ENCODE measurements around the gene SOX5.

SOX5 gene

GRCh38 chr12:23687947-23688346 lies 261.5 kb downstream of the SOX5 start:
- TF ChIP-seq ZNF274 (IDR thresholded peaks at IDR 0.05; ENCODE audit: low read depth, low read length): no peak
- no peak overlapping the region for H3K4me3 ChIP-seq (ENCODE audit: low read length)

GRCh38 chr12:23686095-23686494 lies 263.4 kb downstream of the SOX5 start:
- H3K4me3 ChIP-seq (ENCODE audit: low read length): no peak overlapping the region
- no peak for TF ChIP-seq ZNF274 (IDR thresholded peaks at IDR 0.05; ENCODE audit: low read depth, low read length)

GRCh38 chr12:23684121-23684520 lies 265.3 kb downstream of the SOX5 start:
- no peak overlapping the region for H3K4me3 ChIP-seq (ENCODE audit: low read length)
- no peak for TF ChIP-seq ZNF274 (IDR thresholded peaks at IDR 0.05; ENCODE audit: low read depth, low read length)

- no peak overlapping the region for H3K4me3 ChIP-seq (ENCODE audit: low read length)
- no peak for TF ChIP-seq ZNF274 (IDR thresholded peaks at IDR 0.05; ENCODE audit: low read depth, low read length)
Observed at GRCh38 chr12:23681237-23681636, 268.2 kb downstream of the SOX5 start.

- H3K4me3 ChIP-seq (ENCODE audit: low read length): no peak overlapping the region
- no peak for TF ChIP-seq ZNF274 (IDR thresholded peaks at IDR 0.05; ENCODE audit: low read depth, low read length)
Observed at GRCh38 chr12:23674064-23674463, 275.4 kb downstream of the SOX5 start.

GRCh38 chr12:23671881-23672280 lies 277.6 kb downstream of the SOX5 start:
- TF ChIP-seq ZNF274 (IDR thresholded peaks at IDR 0.05; ENCODE audit: low read depth, low read length): no peak
- H3K4me3 ChIP-seq (ENCODE audit: low read length): no peak overlapping the region

GRCh38 chr12:23670684-23671083 lies 278.8 kb downstream of the SOX5 start:
- no peak for TF ChIP-seq ZNF274 (IDR thresholded peaks at IDR 0.05; ENCODE audit: low read depth, low read length)
- no peak overlapping the region for H3K4me3 ChIP-seq (ENCODE audit: low read length)

GRCh38 chr12:23669691-23670090 lies 279.8 kb downstream of the SOX5 start:
- no peak for TF ChIP-seq ZNF274 (IDR thresholded peaks at IDR 0.05; ENCODE audit: low read depth, low read length)
- H3K4me3 ChIP-seq (ENCODE audit: low read length): no peak overlapping the region

- no peak for TF ChIP-seq ZNF274 (IDR thresholded peaks at IDR 0.05; ENCODE audit: low read depth, low read length)
- H3K4me3 ChIP-seq (ENCODE audit: low read length): no peak overlapping the region
Observed at GRCh38 chr12:23666866-23667265, 282.6 kb downstream of the SOX5 start.

- no peak overlapping the region for H3K4me3 ChIP-seq (ENCODE audit: low read length)
- TF ChIP-seq ZNF274 (IDR thresholded peaks at IDR 0.05; ENCODE audit: low read depth, low read length): no peak
Observed at GRCh38 chr12:23662966-23663365, 286.5 kb downstream of the SOX5 start.

GRCh38 chr12:23659131-23659530 lies 290.3 kb downstream of the SOX5 start:
- H3K4me3 ChIP-seq (ENCODE audit: low read length): no peak overlapping the region
- TF ChIP-seq ZNF274 (IDR thresholded peaks at IDR 0.05; ENCODE audit: low read depth, low read length): no peak

- H3K4me3 ChIP-seq (ENCODE audit: low read length): no peak overlapping the region
- no peak for TF ChIP-seq ZNF274 (IDR thresholded peaks at IDR 0.05; ENCODE audit: low read depth, low read length)
Observed at GRCh38 chr12:23657598-23657997, 291.9 kb downstream of the SOX5 start.

- no peak overlapping the region for H3K4me3 ChIP-seq (ENCODE audit: low read length)
- TF ChIP-seq ZNF274 (IDR thresholded peaks at IDR 0.05; ENCODE audit: low read depth, low read length): no peak
Observed at GRCh38 chr12:23655884-23656283, 293.6 kb downstream of the SOX5 start.

GRCh38 chr12:23655112-23655511 lies 294.4 kb downstream of the SOX5 start:
- no peak overlapping the region for H3K4me3 ChIP-seq (ENCODE audit: low read length)

GRCh38 chr12:23648546-23648945 lies 300.9 kb downstream of the SOX5 start:
- H3K4me3 ChIP-seq (ENCODE audit: low read length): no peak overlapping the region
- TF ChIP-seq ZNF274 (IDR thresholded peaks at IDR 0.05; ENCODE audit: low read depth, low read length): no peak

More at GRCh38 chr12:23655112-23655511, 294.4 kb downstream of the SOX5 start:
- TF ChIP-seq ZNF274 (IDR thresholded peaks at IDR 0.05; ENCODE audit: low read depth, low read length): no peak

GRCh38 chr12:23640754-23641153 lies 308.7 kb downstream of the SOX5 start:
- TF ChIP-seq ZNF274 (IDR thresholded peaks at IDR 0.05; ENCODE audit: low read depth, low read length): no peak

More at GRCh38 chr12:23640754-23641153, 308.7 kb downstream of the SOX5 start:
- H3K4me3 ChIP-seq (ENCODE audit: low read length): no peak overlapping the region
